WTC11 (cell line): Measurements from ENCODE around the gene PAF1. TPM values are rescaled to one million over a fixed set of nuclear protein-coding genes. Genes with fewer than 3 reads are reported as not detected.

ENCODE experiments used
- ATAC-seq: fragments of 200-7000 bp; cut with Tn5 transposase; 2 replicates; pipeline ENCODE4 v1.10.0; 2021; ENCODE audit warnings: mild to moderate bottlenecking, moderate library complexity
- CTCF ChIA-PET: fragments of 300-600 bp; sonication (Branson Sonifier 250); formaldehyde crosslinking; loops from one replicate; lab custom pipeline; 2021; ENCODE audit warnings: antibody characterized with exemption; lab: Charles Lee
- POLR2A ChIA-PET: fragments of 350-600 bp; sonication (Branson Sonifier 250); formaldehyde crosslinking; loops from one replicate; lab custom pipeline; 2021; ENCODE audit warnings: antibody characterized with exemption; lab: Charles Lee
- DNase-seq: peaks from one replicate; pipeline ENCODE4 v3.0.0; 2021; ENCODE audit warnings: low spot score
- H3K27ac Mint-ChIP-seq: 2 replicates; pipeline ENCODE4 v1.8.0; 2021; ENCODE audit warnings: mixed read lengths
- H3K27me3 Mint-ChIP-seq: 2 replicates; pipeline ENCODE4 v1.8.0; 2021; ENCODE audit warnings: low read depth, mild to moderate bottlenecking, moderate library complexity, mixed read lengths
- H3K36me3 Mint-ChIP-seq: 2 replicates; pipeline ENCODE4 v1.8.0; 2021; ENCODE audit warnings: mixed read lengths
- H3K4me1 Mint-ChIP-seq: 2 replicates; pipeline ENCODE4 v1.8.0; 2022; ENCODE audit warnings: mixed read lengths
- H3K4me3 Mint-ChIP-seq: 2 replicates; pipeline ENCODE4 v1.8.0; 2021; ENCODE audit warnings: mild to moderate bottlenecking, moderate library complexity, mixed read lengths
- H3K9me3 Mint-ChIP-seq: 2 replicates; pipeline ENCODE4 v1.8.0; 2021; ENCODE audit warnings: mixed read lengths
- ARID4B ChIP-seq: sonication (generic); formaldehyde crosslinking; IDR thresholded peaks from 2 replicates; pipeline ENCODE4 v1.8.0; 2023; ENCODE audit warnings: missing genetic modification reagents, mild to moderate bottlenecking, borderline replicate concordance
- CBFB ChIP-seq: sonication (generic); formaldehyde crosslinking; IDR thresholded peaks from 2 replicates; pipeline ENCODE4 v1.8.1; 2022; ENCODE audit warnings: mild to moderate bottlenecking, low read depth, missing genetic modification reagents
- CREB1 ChIP-seq: sonication (generic); formaldehyde crosslinking; IDR thresholded peaks from 2 replicates; pipeline ENCODE4 v1.8.0; 2023; ENCODE audit warnings: mild to moderate bottlenecking, missing genetic modification reagents
- CREM ChIP-seq: sonication (generic); formaldehyde crosslinking; IDR thresholded peaks from 2 replicates; pipeline ENCODE4 v1.8.1; 2022; ENCODE audit warnings: mild to moderate bottlenecking, missing genetic modification reagents, moderate library complexity
- E2F4 ChIP-seq: sonication (generic); formaldehyde crosslinking; IDR thresholded peaks from 2 replicates; pipeline ENCODE4 v1.8.1; 2022; ENCODE audit warnings: low read depth, mild to moderate bottlenecking, moderate library complexity, missing genetic modification reagents, borderline replicate concordance
- EMX1 ChIP-seq: fragments of 250-450 bp; sonication (Bioruptor Pico); IDR thresholded peaks from 2 replicates; pipeline ENCODE4 v1.8.0; 2021; ENCODE audit warnings: mild to moderate bottlenecking
- ESRRA ChIP-seq: sonication (generic); formaldehyde crosslinking; IDR thresholded peaks from 2 replicates; pipeline ENCODE4 v1.8.1; 2022; ENCODE audit warnings: mild to moderate bottlenecking, missing genetic modification reagents, borderline replicate concordance
- FOXP1 ChIP-seq: sonication (generic); formaldehyde crosslinking; IDR thresholded peaks from 2 replicates; pipeline ENCODE4 v1.8.0; 2022; ENCODE audit warnings: missing genetic modification reagents, mild to moderate bottlenecking, moderate library complexity, borderline replicate concordance
- GABPB1 ChIP-seq: sonication (generic); formaldehyde crosslinking; IDR thresholded peaks from 2 replicates; pipeline ENCODE4 v1.8.1; 2023; ENCODE audit warnings: mild to moderate bottlenecking, missing genetic modification reagents
- JAZF1 ChIP-seq: fragments of 250-450 bp; sonication (Bioruptor Pico); IDR thresholded peaks from 2 replicates; pipeline ENCODE4 v1.9.0; 2021; ENCODE audit warnings: moderate library complexity, mild to moderate bottlenecking, inconsistent platforms
- JUN ChIP-seq: sonication (generic); formaldehyde crosslinking; IDR thresholded peaks from 2 replicates; pipeline ENCODE4 v1.8.0; 2023; ENCODE audit warnings: mild to moderate bottlenecking, missing genetic modification reagents
- PRDM15 ChIP-seq: sonication (generic); formaldehyde crosslinking; IDR thresholded peaks from 2 replicates; pipeline ENCODE4 v1.8.0; 2022; ENCODE audit warnings: missing genetic modification reagents
- PRRX2 ChIP-seq: fragments of 250-450 bp; sonication (Bioruptor Pico); IDR thresholded peaks from 2 replicates; pipeline ENCODE4 v1.8.0; 2021; ENCODE audit warnings: mild to moderate bottlenecking
- RELA ChIP-seq: sonication (generic); formaldehyde crosslinking; IDR thresholded peaks from 2 replicates; pipeline ENCODE4 v1.8.1; 2022; ENCODE audit warnings: missing genetic modification reagents, mild to moderate bottlenecking, borderline replicate concordance
- SMAD3 ChIP-seq: sonication (generic); formaldehyde crosslinking; IDR thresholded peaks from 2 replicates; pipeline ENCODE4 v1.8.0; 2022; ENCODE audit warnings: missing genetic modification reagents, mild to moderate bottlenecking, borderline replicate concordance
- STAT6 ChIP-seq: sonication (generic); formaldehyde crosslinking; conservative IDR thresholded peaks from 2 replicates; pipeline ENCODE4 v1.8.1; 2023; ENCODE audit warnings: mild to moderate bottlenecking, low read depth, missing genetic modification reagents, moderate library complexity
- TP53 ChIP-seq: sonication (generic); formaldehyde crosslinking; IDR thresholded peaks from 2 replicates; pipeline ENCODE4 v1.8.1; 2023; ENCODE audit warnings: mild to moderate bottlenecking, missing genetic modification reagents
- USF1 ChIP-seq: sonication (generic); formaldehyde crosslinking; IDR thresholded peaks from 2 replicates; pipeline ENCODE4 v1.8.0; 2022; ENCODE audit warnings: mild to moderate bottlenecking, missing genetic modification reagents
- ZBTB21 ChIP-seq: sonication (generic); formaldehyde crosslinking; IDR thresholded peaks from 2 replicates; pipeline ENCODE4 v1.8.1; 2023; ENCODE audit warnings: mild to moderate bottlenecking, missing genetic modification reagents, borderline replicate concordance
- ZNF232 ChIP-seq: sonication (generic); formaldehyde crosslinking; IDR thresholded peaks from 2 replicates; pipeline ENCODE4 v1.8.0; 2022; ENCODE audit warnings: mild to moderate bottlenecking, missing genetic modification reagents
- ZNF263 ChIP-seq: sonication (generic); formaldehyde crosslinking; IDR thresholded peaks from 2 replicates; pipeline ENCODE4 v1.8.1; 2022; ENCODE audit warnings: low read depth, mild to moderate bottlenecking, moderate library complexity, missing genetic modification reagents
- ZSCAN18 ChIP-seq: fragments of 250-450 bp; sonication (Bioruptor Pico); IDR thresholded peaks from 2 replicates; pipeline ENCODE4 v2.1.2; 2022; ENCODE audit warnings: mild to moderate bottlenecking, moderate library complexity
- total RNA-seq: library from RNA; stranded (reverse); gene quantifications from 3 replicates; pipeline ENCODE4 v1.2.3, GENCODE V29; 2021

PAF1 gene
- total RNA-seq, 1 experiment from 2014 or later: 27.8 TPM

GRCh38 chr19:39341719-39342604 lies 48.9 kb downstream of the PAF1 start, which contains the start of gene SAMD4B:
SAMD4B (plus strand) TSS chr19:39342421; CDS start chr19:39356894, 14,473 bp downstream.
- ChIA-PET CTCF (interaction anchor here (0.6 to 2.4 kb wide), 27 partner anchors 9 to 366 kb away, joined by 3 to 13 read pairs (median 6); partner anchors contain the start of genes MED29, PAF1 and RPS16), POLR2A (interaction anchor here (0.5 to 1.4 kb wide), 3 partner anchors 49 to 170 kb away, joined by 3 to 5 read pairs (median 4); partner anchors contain the start of genes MED29, PAF1 and RPS16)
- DNase-seq (peak; percentile 99), ATAC-seq (peak; percentile 96)
- peaks cover 8% of the 10 kb centered on the region for H3K36me3 Mint-ChIP-seq
- H3K9me3 Mint-ChIP-seq: no peaks in the 10 kb centered on the region
- H3K27me3 Mint-ChIP-seq: peaks cover 13% of the 10 kb centered on the region
- peak within 1 kb of the TSS; percentile 94 for H3K4me3 Mint-ChIP-seq
- H3K4me1 Mint-ChIP-seq: peaks cover 24% of the 10 kb centered on the region
- peak within 1 kb of the TSS; percentile 87 for H3K27ac Mint-ChIP-seq
- no peak for TF ChIP-seq ZNF263 (CRISPR knock-in tag)
- TF ChIP-seq USF1 (CRISPR knock-in tag): peak; percentile 15; the same call in 1 of the 2 replicates
- peak; percentile 69 for TF ChIP-seq FOXP1 (CRISPR knock-in tag)
- TF ChIP-seq ESRRA (CRISPR knock-in tag): no peak
- 0 out of 2 replicates have a peak, but pooled peaks have one; percentile 24 for TF ChIP-seq CREB1 (CRISPR knock-in tag)
- TF ChIP-seq RELA (CRISPR knock-in tag): no peak
- TF ChIP-seq GABPB1: peak; percentile 59
- TF ChIP-seq ZSCAN18: no peak
- TF ChIP-seq CREM (CRISPR knock-in tag): peak; percentile 54; the same call in 1 of the 2 replicates
- TF ChIP-seq PRRX2 (CRISPR knock-in tag): no peak
- TF ChIP-seq SMAD3 (CRISPR knock-in tag): no peak
- no peak for TF ChIP-seq ZBTB21 (CRISPR knock-in tag)
- no peak for TF ChIP-seq E2F4 (CRISPR knock-in tag)
- TF ChIP-seq CBFB (CRISPR knock-in tag): no peak
- TF ChIP-seq ARID4B (CRISPR knock-in tag): peak; percentile 66; the same call in 1 of the 2 replicates
- TF ChIP-seq EMX1: no peak
- no peak for TF ChIP-seq STAT6
- TF ChIP-seq PRDM15 (CRISPR knock-in tag): no peak
- TF ChIP-seq JAZF1: no peak
- TF ChIP-seq TP53 (CRISPR knock-in tag): no peak
- TF ChIP-seq JUN: no peak
- TF ChIP-seq ZNF232 (CRISPR knock-in tag): no peak
